SKM-1 (cell line): ENCODE results near the gene IRF2BP2.
"Not testable (repeated sequence)": the region's sequence is repeated elsewhere in the genome, so short reads cannot be mapped to it uniquely, and the experiment has no call there.

Experiments
- DNase-seq: peaks from one replicate; lab custom pipeline; 2025; ENCODE audit not compliant: unreplicated experiment; lab: John Stamatoyannopoulos, UW

IRF2BP2 gene

DNA sequence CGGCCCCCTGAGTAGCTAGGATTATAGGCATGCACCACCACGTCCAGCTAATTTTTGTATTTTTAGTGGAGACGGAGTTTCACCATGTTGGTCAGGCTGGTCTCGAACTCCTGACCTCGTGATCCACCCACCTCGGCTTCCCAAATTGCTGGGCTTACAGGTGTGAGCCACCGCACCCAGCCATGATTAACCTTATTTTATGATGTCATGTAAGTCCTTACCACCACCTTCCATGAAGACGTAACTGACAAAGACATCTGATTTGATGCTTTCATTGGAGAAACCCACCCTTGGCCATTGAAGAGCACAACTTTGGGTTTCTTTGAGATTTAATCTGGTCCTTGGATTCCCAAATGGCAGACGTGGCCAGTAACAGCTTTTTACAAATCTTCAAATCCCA is 24.9 kb upstream of the IRF2BP2 start:
- not testable (repeated sequence) for DNase-seq

DNA sequence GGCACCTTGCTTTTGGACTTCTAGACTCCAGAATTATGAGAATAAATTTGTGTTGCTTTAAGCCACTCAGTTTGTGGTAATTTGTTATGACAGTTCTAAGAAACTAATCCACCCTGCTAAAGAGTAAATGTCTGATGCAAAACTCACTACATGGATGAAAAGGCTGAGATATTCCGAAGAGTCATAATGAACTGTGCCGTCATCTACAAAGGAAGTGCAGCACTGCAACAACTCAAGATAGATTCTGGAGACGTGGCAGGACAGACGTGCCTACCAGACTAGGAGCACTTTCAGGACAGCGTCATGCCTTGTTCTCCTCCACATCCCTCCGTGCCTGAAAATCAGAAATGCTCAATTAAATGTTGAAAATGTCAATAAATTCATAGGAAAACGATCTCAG is 24.4 kb upstream of the IRF2BP2 start:
- no peak for DNase-seq

DNA sequence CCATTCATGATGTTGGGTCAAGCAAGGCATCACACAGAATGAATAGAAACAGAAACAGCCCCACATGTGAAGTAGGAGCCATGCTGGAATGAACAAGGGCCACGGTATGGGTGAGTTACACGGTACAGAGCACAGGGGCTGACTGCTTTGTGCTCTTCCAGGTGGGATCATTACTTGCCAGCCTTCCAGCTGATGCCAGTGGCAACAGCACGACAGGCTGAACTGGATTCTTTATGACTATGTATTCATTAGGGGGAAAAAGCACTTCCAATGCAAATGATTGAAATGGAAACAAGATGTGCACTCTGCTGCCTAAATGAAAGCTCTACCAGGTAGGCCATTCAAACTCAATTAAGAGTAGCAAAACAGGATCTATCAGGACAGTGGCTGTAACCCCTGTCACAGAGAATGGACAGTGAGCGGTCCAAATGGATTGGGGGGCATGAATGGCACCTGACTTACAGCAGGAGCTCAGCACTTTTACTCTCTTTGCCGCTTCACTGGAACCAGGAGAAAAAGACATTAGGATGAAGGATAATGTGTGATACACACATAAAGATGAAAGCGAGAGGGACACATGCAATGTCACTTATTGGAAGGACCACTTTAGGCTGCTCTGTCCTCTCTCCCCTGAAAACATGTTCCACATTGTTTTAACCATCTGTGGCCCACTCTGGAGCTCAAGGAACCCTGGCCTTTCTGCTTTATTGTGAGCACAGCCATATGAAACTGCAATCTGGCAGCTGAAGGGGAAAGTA is 23.4 kb upstream of the IRF2BP2 start:
- no peak for DNase-seq

DNA sequence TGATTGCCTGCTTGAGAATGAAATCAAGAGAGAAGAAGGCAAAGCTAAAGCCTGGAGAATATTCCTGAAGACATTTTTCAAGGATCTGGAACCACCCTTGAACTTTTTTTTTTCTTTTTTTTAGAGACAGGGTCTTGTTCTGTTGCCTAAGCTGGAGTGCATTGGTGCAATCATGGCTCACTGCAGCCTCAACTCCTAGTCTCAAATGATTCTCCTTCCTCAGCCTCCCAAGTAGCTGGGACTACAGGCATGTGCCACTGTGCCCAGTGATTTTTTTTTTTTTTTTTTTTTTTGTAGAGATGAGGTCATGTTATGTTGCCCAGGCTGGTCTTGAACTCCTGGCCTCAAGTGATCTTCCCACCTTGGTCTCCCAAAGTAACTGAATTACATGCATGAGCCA is 22.2 kb upstream of the IRF2BP2 start:
- no peak for DNase-seq

DNA sequence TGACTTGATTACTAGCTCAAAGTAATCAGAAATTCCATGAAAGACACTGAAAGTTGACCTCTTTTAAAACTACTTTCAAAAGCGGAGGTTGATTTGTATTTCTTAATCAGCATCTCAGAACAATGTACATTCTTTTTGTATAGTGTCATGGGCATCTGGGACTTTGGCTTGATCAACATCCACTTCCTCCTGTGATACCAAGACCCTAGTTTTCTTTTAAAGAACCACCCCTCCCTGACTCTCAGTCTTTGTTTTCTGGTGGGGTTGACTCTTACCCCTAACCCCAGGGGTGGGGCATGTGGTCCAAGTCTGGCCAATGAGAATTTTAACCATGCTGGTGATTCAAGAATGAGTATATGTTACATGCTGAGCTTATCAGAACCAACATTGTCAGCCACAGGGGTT is 21.7 kb upstream of the IRF2BP2 start:
- no peak for DNase-seq

DNA sequence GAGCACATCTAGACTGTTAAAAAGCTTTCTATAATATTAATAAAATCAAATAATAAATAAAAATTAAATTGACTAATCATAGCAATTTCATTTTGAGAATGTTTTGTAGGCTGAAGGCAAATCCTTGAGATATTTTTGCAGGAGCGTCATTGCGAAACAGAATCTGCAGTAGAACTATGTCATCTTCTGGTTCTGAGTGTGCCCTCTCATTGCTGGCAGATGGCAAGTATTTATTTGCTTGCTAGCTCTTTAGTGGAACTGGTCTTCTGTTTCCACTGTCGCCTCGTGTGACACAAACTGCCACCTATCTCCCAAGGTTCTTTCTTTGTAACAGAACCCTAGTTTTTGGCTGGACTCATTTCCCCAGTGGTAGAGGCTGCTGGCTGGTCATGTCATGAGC is 19.0 kb upstream of the IRF2BP2 start:
- DNase-seq: no peak

DNA sequence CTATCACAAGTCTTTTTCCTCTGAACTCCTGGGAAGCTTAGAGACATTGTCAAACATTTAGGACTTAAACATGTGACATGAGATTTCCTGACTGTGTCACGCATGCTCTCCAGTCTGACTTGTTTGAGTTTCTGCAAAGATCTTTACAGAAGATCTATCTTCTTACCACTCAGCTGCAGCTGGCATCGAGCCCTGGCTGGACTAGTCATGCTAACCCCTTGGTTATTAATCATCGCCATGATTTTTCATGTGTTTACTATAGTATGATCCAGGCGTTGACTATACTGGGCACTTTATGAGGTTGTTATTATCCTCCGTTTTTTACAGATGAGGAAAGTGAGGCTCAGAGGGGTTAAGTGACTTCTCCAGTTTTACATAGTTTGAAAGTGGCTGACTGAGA is 18.1 kb upstream of the IRF2BP2 start:
- no peak for DNase-seq

DNA sequence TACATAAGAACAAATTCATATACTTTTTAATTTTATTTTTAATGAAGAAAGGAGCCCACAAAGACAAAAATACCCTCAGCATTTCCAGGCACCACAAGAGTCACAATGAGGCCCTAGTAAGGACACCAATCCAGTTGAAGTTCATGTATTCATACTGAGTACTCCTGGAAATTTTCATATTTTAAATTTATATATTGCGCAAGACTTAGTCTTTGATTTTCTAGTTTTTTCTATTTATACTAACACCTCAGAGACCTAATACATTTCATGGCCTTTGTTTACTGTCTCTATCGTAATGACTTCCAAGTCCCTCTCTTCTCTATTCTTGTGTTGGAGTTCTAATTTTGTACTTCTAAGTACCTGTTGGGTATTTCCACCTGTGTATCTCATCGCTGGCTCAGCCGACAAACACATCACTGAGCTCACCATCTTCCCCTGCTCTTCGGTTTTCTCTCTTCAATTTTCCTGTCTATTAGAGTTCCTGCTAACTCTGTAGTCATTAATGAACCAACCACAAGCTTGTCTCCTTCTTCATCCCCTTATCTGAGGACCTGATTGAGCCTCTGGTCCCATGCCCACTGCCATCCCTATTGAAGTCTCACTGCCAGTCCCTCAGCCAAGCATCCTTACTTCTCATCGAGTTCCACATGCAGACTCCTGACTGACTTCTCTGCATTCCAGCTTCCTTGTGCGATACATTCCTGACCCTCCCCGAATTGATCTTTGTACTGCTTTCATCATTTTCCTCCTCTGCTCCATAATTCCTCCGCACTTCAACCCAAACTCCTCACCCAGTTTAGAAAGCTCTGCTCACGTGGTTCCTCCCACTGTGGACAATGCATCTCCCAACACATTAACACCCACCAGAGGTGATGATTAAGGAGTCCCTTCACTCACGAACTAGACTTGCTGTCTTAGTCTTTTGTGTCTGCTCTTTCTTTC is 17.3 kb upstream of the IRF2BP2 start:
- no peak for DNase-seq

DNA sequence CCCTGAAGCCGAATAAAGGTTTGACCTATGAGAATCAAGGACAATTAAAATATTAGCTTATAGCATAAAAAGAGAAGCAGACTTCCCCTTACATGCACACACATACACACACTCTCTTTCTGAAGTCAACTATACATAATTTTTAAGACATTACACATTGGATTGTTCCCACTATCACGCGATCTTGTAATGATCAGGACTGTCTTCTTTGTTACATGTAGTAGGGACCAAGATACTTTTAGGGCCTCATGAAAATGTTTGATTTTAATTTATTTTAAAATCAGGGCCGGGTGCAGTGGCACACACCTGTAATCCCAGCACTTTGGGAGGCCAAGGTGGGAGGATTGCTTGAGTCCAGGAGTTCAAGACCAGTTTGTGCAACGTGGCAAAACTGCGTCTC is 16.4 kb upstream of the IRF2BP2 start:
- no peak for DNase-seq

DNA sequence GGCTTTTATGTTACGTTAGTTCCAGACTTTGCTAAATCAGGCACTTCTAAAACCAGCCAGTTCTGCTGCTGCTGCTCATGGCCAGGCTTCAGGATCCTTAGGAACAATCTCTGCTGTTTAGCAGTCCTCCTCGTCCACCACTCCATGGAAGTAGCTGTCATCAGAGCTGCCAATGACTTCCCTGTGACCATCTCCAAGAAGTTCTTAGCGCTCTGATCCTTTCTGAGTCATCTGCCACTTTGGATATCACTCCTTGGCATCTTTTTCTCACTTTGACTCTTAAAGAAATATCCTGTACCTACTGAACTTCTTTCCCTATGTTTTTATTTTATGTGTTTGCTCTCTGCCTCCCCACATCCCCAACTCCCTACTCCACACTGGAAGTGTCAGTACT is 14.7 kb upstream of the IRF2BP2 start:
- DNase-seq: no peak

DNA sequence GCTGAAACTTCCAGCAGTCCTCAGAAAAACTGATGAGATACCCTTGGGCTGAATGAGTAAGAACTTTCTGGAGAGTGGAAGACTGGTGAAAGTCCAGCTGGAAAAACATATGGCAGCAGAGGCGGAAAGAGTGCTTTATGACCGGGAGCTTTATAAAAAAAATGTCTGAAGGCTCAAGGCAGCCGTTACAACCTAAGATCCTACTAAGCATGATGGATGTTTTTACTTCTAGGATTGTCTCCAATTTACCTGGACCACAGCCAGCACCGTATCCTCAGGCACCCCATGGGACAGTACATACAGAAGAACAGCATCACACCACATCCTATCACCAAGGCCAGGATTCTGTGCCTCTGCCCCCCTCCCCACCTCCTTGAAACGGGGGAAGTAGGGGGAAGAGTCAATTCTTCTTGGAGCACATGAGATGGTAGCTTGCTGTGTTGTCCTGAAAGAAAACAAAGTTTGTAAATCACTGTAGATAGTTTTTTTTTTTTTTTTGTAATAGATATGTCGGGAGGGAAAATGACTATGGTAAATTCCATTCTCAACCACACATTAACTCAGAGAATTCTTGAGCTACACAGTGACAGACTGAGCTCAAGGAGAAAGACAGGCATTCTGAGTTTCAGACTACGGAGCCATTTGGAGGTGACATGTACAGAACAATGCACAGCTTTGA is 11.8 kb upstream of the IRF2BP2 start:
- no peak for DNase-seq

DNA sequence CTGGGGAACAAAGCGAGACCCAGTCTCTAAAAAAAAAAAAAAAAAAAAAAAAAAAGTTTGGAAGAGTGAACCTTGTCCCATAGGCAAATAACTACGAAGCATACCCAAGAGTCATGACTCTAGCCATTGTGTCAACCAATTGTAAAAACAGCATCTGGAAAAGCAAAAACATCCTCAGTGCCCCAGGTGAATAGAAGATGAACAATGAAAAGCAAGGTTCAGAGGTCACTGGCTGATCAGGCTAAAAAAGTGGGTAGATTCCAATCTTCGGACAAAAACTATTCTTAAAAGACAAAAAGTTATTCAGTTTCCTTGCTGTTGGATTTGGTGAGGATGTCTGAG is 11.1 kb upstream of the IRF2BP2 start:
- no peak for DNase-seq

DNA sequence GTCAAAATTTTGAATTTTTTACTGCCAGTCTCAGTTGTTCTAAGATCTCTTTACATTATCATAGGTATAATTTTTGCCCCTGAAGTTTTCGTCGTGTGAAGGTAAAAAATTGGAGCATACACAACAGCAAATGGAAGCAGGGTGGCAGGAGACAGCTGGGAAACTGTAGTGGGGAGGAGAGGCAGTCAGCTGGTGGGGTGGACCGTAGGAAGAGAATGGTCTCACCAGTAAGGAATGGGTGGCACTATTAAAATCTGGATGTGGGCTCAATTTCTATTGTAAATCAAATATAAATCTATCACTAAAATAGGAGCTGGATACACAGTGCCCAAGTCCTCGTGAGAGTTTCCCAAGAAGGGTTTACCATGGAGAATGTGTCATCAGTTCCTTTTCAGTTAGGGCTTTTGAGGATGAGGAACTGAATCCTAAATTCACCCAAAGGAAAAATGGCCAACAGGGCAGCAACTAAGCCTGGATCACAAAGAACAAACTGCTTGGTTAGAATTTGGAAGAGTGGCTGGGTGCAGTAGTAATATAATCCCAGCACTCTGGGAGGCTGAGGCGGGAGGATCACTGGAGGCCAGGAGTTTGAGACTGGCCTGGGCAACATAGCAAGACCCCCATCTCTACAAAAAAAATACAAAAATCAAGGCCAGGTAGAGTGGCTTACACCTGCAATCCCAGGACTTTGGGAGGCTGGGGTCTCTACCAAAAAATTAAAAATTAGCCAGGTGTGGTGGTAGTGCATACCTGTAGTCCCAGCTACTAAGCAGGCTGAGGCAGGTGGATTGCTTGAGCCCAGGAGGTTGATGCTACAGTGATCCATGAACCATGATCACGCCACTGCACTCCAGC is 10.5 kb upstream of the IRF2BP2 start:
- DNase-seq: no peak

DNA sequence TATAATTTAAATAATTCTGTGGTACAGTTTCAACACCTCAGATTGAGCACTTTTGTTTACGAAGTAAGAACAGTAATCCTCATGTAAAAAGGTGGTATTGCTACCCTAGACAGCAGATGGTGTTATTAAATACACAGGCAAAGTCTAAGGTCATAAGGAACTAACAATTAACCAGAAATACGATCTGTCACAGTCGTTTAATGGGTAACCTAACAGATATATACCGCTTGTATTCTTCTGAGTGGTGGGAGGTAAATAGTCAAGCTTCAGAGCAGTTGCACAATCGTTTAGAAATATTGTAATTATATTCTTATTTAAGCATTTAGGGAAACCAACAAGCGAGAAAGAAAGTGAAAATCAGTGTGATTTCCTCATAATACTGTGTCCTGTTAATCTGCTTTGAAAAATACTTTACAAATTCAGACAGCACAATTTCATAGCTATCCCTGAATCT is 9.8 kb upstream of the IRF2BP2 start:
- no peak for DNase-seq

DNA sequence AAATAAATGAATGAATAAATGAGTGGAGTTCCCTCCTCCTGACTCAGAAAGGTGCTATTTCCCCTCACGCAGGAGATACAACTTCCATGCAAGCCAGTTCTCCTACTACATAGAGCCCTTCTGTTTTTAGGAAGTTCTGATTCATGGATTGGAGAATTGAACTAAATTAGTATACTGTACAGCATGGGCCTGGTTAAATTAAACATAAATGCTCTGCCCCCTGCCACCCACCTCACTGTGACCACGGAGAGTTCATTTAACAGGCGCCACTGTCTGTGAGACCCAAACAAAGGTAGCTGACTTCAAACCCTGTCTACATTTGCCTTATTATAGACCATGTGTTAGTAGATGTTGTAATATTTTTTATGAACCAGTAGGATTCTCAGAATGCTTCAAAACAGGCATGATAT is 9.1 kb upstream of the IRF2BP2 start:
- no peak for DNase-seq

DNA sequence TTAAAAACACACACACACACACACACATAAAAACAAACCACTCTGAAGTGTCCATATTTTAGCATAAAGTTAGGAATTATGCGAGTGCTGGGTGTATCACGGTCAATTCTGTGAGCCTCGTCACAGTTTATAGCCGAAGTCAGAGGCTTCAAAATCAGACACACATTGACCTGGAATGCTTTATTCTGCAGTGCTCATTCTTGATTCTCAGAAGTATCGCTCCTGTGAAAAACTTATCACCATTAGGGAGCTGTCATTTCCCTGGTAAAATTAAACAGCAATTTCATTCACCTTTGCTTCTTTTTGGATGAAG is 8.7 kb upstream of the IRF2BP2 start:
- no peak for DNase-seq

DNA sequence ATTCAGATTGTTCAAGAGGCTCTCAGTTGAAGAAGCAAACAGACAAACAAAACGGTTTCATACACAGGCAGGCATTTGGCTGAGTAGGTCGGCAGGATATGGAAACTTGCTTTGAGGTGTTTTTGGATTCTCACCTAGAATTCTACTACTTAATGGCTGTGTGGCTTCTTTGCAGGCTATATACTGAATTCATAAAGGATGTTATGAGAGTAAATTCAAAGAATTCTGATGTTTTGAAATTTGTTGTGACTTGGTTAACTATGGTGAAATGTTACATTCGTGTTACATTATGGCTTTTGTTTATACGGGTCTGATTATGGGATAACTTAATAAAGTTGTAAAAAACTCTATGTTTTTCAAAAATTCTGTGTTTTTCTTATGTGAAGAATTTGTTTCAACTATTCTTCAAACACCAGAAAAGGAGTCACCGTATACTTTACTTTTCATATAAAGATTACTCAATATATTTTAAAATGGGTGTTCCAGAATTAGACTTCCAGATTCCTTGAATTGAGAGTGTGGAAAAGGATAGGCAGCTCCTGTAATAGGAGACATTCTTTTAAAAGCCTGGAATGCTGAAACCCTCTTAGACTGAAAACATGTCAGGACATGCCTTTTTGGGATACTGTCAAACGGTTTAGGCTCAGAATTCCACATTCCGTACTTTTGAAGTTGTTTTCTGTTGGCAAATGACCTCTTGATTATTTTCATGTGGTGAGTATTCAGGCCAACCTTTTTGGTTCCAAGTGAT is 8.2 kb upstream of the IRF2BP2 start:
- no peak for DNase-seq

DNA sequence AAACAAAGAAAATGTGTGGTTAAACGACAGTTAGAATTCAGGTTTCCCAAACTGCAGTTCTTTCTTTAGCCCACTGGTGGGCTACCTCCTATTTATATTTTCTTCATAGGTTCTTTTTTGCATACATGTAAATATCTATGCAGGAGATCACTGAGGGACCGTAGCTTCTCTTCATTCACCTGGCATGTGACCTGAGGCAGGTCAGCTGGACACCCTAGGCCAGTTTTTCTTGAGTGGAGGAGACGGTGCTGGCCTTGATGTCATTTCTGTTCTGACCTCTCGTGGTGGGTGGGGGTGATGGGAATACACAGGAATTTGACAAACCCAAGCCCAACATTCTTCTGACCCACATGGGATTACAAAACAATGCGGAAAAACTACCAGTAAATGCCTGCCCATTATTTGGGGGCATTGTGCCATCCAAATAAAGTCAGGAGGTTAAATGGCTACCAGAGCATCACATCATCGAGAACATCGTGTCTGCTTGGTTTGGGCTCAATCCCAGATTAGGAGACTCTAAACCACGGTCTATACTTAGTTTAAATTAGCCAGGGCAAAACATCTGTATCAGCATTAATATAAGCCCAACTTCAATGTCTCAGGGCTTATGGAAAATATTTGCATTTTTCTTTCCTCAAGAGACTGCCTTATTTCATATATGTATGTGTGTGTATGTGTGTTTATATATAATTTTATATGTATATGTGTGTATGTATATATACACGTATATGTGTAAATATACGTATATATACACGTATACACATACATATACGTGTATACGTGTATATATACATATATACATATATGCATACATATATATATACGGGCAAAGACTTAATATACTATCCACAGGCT is 7.4 kb upstream of the IRF2BP2 start:
- DNase-seq: no peak

DNA sequence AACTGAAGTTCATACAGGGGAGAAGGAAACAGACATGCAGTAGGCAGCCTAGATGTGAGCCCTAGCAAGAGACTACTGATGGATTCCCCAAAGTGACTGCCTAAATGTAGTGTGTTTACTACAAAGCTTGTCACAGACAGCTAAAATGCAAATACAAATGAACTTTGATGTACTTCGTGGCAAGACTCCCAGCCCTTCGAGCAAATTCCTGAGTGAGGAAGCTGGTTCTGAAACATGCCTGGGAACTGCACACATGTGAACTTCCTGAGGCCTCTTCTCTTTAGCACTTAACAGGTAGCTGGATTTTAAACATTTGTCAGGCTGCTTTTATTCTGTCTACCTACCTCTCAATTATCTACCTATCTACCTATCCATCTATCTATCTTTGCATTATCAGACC is 6.7 kb upstream of the IRF2BP2 start:
- no peak for DNase-seq
